Measurements from ENCODE around the gene HORMAD2.
"Not testable (repeated sequence)": the region's sequence is repeated elsewhere in the genome, so short reads cannot be mapped to it uniquely, and the experiment has no call there.

Gene HORMAD2

DNA sequence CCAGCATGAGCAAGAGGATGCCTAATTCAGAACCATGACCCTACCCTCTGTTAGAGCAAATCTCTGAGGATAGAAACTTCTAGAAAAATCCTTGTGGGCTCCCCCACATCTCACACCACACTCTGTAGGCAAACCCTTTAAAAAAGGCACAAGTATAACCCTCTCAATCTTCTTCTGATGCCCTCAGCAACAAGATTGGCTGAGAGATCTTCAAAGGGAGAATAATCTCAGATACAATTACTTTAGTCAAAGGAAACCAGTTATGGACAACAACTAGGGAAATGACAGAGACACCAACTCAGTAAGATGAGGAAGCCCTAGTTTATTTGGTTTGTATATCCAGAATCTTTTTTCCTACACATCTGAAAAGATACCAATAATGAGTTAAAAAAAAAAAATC, 117.1 kb downstream of the HORMAD2 start (continued):
- no peak for TF ChIP-seq TSHZ2 (CRISPR knock-in tag; IDR thresholded peaks at IDR 0.05)
- TF ChIP-seq PATZ1 (CRISPR knock-in tag; IDR thresholded peaks at IDR 0.05; ENCODE audit: borderline replicate concordance): no peak
- no peak for TF ChIP-seq PPARA (CRISPR knock-in tag; IDR thresholded peaks at IDR 0.05; ENCODE audit: borderline replicate concordance)

- TF ChIP-seq TCF4 (CRISPR knock-in tag; IDR thresholded peaks at IDR 0.05; ENCODE audit: borderline replicate concordance) (no peak), TOX (CRISPR knock-in tag; IDR thresholded peaks at IDR 0.05; ENCODE audit: borderline replicate concordance) (no peak), TSHZ2 (CRISPR knock-in tag; IDR thresholded peaks at IDR 0.05) (no peak), BACH2 (CRISPR knock-in tag; IDR thresholded peaks at IDR 0.05; ENCODE audit: borderline replicate concordance) (no peak), RARB (CRISPR knock-in tag; IDR thresholded peaks at IDR 0.05) (no peak), POU6F1 (CRISPR knock-in tag; IDR thresholded peaks at IDR 0.05; ENCODE audit: borderline replicate concordance, low read depth) (no peak), ISL1 (CRISPR knock-in tag; IDR thresholded peaks at IDR 0.05) (no peak), ZNF70 (CRISPR knock-in tag; IDR thresholded peaks at IDR 0.05) (no peak), ZNF8 (CRISPR knock-in tag; IDR thresholded peaks at IDR 0.05) (no peak), GLIS3 (CRISPR knock-in tag; IDR thresholded peaks at IDR 0.05) (no peak), ZNF565 (CRISPR knock-in tag; conservative IDR thresholded peaks at IDR 0.05; ENCODE audit: low read depth) (no peak), SNAI2 (CRISPR knock-in tag; IDR thresholded peaks at IDR 0.05) (no peak), ZC3H10 (CRISPR knock-in tag; IDR thresholded peaks at IDR 0.05) (no peak)
- no peak for ATAC-seq
Observed at GRCh38 chr22:30198152-30198825, 118.0 kb downstream of the HORMAD2 start.

DNA sequence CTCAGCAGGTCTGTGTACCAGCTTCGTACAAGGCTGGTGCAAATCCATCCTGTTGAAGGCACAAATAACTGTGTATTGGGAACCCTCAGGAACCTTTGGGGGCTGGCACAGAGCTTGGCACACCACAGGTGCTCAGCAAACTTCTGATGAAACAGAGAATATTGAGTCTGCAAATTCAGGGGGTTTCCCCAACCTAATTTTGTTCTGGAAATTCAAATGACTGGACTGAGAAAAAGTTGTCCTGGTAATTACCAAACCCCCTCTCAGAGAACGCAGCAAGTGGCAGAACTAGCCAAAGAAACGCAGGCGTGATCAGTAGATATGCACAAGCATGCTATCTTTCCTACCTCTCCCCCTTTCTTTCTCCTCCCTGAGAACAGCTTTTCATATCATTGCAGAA, 118.7 kb downstream of the HORMAD2 start:
- no peak for ATAC-seq
- TF ChIP-seq GLIS3 (CRISPR knock-in tag; IDR thresholded peaks at IDR 0.05): no peak
- no peak for TF ChIP-seq TCF4 (CRISPR knock-in tag; IDR thresholded peaks at IDR 0.05; ENCODE audit: borderline replicate concordance)
- no peak for TF ChIP-seq ZNF8 (CRISPR knock-in tag; IDR thresholded peaks at IDR 0.05)
- no peak for TF ChIP-seq BACH2 (CRISPR knock-in tag; IDR thresholded peaks at IDR 0.05; ENCODE audit: borderline replicate concordance)
- TF ChIP-seq ZFP30 (CRISPR knock-in tag; IDR thresholded peaks at IDR 0.05): no peak
- no peak for TF ChIP-seq TSHZ2 (CRISPR knock-in tag; IDR thresholded peaks at IDR 0.05)

DNA sequence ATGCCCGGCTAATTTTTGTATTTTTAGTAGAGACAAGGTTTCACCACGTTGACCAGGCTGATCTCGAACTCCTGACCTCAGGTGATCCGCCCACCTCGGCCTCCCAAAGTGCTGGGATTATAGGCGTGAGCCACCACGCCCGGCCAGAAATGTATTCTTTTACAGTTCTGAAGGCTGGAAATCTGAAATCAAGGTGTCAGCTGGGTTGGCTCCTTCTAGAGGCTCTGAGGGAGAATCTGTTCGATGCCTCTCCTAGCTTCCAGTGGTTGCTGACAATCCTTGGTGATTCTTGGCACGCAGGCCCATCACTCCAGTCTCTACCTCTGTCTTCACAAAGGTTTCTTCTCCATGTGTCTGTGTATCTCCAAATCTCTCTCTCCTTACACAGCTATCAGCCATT, 120.6 kb downstream of the HORMAD2 start:
- not testable (repeated sequence) for ATAC-seq
